ENCODE data around the gene SLC2A6. TPM values are rescaled to one million over a fixed set of nuclear protein-coding genes. Genes with fewer than 3 reads are reported as not detected.

Gene SLC2A6, protein sequence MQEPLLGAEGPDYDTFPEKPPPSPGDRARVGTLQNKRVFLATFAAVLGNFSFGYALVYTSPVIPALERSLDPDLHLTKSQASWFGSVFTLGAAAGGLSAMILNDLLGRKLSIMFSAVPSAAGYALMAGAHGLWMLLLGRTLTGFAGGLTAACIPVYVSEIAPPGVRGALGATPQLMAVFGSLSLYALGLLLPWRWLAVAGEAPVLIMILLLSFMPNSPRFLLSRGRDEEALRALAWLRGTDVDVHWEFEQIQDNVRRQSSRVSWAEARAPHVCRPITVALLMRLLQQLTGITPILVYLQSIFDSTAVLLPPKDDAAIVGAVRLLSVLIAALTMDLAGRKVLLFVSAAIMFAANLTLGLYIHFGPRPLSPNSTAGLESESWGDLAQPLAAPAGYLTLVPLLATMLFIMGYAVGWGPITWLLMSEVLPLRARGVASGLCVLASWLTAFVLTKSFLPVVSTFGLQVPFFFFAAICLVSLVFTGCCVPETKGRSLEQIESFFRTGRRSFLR
- 5.2 and 7.7 TPM in 2 replicates for polyA plus RNA-seq (2012; rRNA removed)
- 2.2 and 4.1 TPM in 2 replicates for polyA plus RNA-seq (2012; cell fraction: cytosol; rRNA removed)
- polyA plus RNA-seq (2012; cell fraction: nucleus; rRNA removed): 11.1 and 14.3 TPM in 2 replicates

DNA sequence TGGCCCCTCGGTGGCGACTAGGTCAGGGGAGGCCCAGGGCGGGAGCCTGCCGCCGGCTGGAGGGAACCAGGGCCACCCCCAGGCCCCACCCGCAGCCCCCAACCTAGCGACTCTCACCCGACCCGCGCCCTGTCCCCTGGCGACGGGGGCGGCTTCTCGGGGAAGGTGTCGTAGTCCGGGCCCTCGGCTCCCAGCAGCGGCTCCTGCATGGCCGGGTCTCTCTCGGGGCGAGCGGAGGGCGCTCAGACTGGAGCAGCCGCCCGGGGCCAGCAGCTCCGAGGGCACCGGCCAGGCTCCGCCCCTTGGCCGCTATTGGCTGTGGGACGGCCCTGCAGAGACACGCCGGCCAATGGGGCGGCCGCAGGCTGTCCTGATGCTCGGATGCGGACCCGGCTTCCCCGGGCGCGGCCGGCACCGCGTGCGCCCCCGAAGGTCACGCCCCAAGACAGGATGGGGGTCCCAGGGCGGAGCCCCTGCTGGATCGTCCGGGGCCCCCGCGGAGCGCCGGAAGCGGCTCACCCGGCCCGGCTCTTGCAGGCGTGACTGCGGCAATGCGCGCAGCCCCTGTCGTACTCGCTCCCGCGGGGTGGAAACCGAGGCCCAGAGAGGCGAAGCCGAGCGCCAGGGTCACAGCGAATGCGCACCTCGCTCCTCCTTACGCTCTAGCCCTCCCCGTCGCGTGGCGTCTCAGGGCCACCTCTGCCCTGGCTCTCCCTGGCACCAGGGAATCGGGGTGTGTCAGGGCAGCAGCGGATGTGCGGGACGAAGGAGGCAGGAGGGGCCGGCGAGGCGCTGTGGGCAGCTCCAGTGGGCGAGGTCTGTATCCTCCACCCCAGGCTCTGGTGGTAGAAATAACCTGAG, at the start of gene SLC2A6:
Gene SLC2A6 (minus strand): TSS at position 249 of the 861 bp plus-strand sequence. CDS start 40 bp downstream, at position 209.
- H3K4me1 ChIP-seq (ENCODE audit: control insufficient read depth in 1 of 2, insufficient read depth in 2 of 2, low read depth in 1 of 2, low read length in 1 of 2): peaks cover 0 to 28% of the 10 kb centered on the region in 2 experiments; a peak in 1 of 4 replicates
- H3K27ac ChIP-seq (ENCODE audit: low read depth in 2 of 2, low read length in 1 of 2): peak within 1 kb of the TSS in 1 of 2 experiments; percentile 79; a peak in 2 of 4 replicates
- H3K4me3 ChIP-seq (ENCODE audit: low read depth in 2 of 2, low read length in 1 of 2): peak within 1 kb of the TSS; percentile 66 to 84
- peaks cover 12% of the 10 kb centered on the region; the same call in 1 of the 2 replicates for H3K79me2 ChIP-seq (ENCODE audit: insufficient read depth)
- peak; percentile 58; the same call in 1 of the 2 replicates for TF ChIP-seq RFX5 (IDR thresholded peaks at IDR 0.05; ENCODE audit: low read length)
- TF ChIP-seq, protein P1, sequence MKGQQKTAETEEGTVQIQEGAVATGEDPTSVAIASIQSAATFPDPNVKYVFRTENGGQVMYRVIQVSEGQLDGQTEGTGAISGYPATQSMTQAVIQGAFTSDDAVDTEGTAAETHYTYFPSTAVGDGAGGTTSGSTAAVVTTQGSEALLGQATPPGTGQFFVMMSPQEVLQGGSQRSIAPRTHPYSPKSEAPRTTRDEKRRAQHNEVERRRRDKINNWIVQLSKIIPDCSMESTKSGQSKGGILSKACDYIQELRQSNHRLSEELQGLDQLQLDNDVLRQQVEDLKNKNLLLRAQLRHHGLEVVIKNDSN (IDR thresholded peaks at IDR 0.05; ENCODE audit: borderline replicate concordance, low read depth): no peak
- TF ChIP-seq POLR2AphosphoS5 (IDR thresholded peaks at IDR 0.05; ENCODE audit: low read depth, low read length): peak; percentile 66; the same call in 1 of the 2 replicates
- TF ChIP-seq MXI1 (IDR thresholded peaks at IDR 0.05; ENCODE audit: low read depth, low read length): peak; percentile 91
- TF ChIP-seq ELF1 (IDR thresholded peaks at IDR 0.05): no peak
- TF ChIP-seq RAD21 (IDR thresholded peaks at IDR 0.05; ENCODE audit: low read length): no peak
- TF ChIP-seq TAF1 (IDR thresholded peaks at IDR 0.05; ENCODE audit: borderline replicate concordance, low read depth, low read length): 0 out of 2 replicates have a peak, but pooled peaks have one; percentile 33
- no peak for TF ChIP-seq GABPA (IDR thresholded peaks at IDR 0.05; ENCODE audit: low read depth)
- no peak for TF ChIP-seq YY1 (IDR thresholded peaks at IDR 0.05; ENCODE audit: low read depth)
- TF ChIP-seq, protein P2, sequence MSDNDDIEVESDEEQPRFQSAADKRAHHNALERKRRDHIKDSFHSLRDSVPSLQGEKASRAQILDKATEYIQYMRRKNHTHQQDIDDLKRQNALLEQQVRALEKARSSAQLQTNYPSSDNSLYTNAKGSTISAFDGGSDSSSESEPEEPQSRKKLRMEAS (IDR thresholded peaks at IDR 0.05; ENCODE audit: low read depth): peak; percentile 87
- no peaks in the 10 kb centered on the region for H3K9me3 ChIP-seq
- H3F3A ChIP-seq (replicated peaks; ENCODE audit: insufficient read depth): no peaks in the 10 kb centered on the region
- ChIA-PET CTCF (interaction anchor here (0.8 to 1.5 kb wide), 10 partner anchors 10 to 264 kb away, joined by 3 to 4 read pairs (median 3); partner anchors contain the start of genes SURF1 and SURF2), POLR2A (interaction anchor here (0.6 to 2.3 kb wide), 11 partner anchors 10 to 89 kb away, joined by 3 to 15 read pairs (median 3); partner anchors contain the start of gene CACFD1)
- H2AFZ ChIP-seq (ENCODE audit: low read depth): peak within 1 kb of the TSS; percentile 94
- no peaks in the 10 kb centered on the region for H3K27me3 ChIP-seq (ENCODE audit: insufficient read depth)
- no peaks in the 10 kb centered on the region for H4K20me1 ChIP-seq (ENCODE audit: insufficient read depth)
- H3K9me2 ChIP-seq: no peaks in the 10 kb centered on the region
- peak; percentile 98 for DNase-seq
- WGBS (ENCODE audit: low lambda C conversion rate): 5% methylated on average over 60 of the region's 84 CpGs
- peaks cover 0 to 16% of the 10 kb centered on the region in 2 experiments for H3K36me3 ChIP-seq (replicated peaks in 1 of 2; ENCODE audit: control insufficient read depth in 1 of 2, insufficient read depth in 2 of 2, low read length in 1 of 2)
- peak within 1 kb of the TSS; percentile 98 for H3K4me2 ChIP-seq
- peak within 1 kb of the TSS; percentile 82 for H3K9ac ChIP-seq

All from SK-N-SH (cell line).